ENCODE data around the gene SUMO1.

- TF ChIP-seq, protein P1, sequence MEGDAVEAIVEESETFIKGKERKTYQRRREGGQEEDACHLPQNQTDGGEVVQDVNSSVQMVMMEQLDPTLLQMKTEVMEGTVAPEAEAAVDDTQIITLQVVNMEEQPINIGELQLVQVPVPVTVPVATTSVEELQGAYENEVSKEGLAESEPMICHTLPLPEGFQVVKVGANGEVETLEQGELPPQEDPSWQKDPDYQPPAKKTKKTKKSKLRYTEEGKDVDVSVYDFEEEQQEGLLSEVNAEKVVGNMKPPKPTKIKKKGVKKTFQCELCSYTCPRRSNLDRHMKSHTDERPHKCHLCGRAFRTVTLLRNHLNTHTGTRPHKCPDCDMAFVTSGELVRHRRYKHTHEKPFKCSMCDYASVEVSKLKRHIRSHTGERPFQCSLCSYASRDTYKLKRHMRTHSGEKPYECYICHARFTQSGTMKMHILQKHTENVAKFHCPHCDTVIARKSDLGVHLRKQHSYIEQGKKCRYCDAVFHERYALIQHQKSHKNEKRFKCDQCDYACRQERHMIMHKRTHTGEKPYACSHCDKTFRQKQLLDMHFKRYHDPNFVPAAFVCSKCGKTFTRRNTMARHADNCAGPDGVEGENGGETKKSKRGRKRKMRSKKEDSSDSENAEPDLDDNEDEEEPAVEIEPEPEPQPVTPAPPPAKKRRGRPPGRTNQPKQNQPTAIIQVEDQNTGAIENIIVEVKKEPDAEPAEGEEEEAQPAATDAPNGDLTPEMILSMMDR (IDR thresholded peaks at IDR 0.05; ENCODE audit: low read depth, low read length), result no peak
- no peak for TF ChIP-seq EZH2phosphoT487 (IDR thresholded peaks at IDR 0.05; ENCODE audit: low read depth)
Observed at GRCh38 chr2:202165945-202166344, 72.5 kb downstream of the SUMO1 start.

Measured in OCI-LY3 (cell line).